ENCODE data around the gene USF2.
A peak's percentile ranks its signal among the peaks of the same experiment; 100 is the strongest.

The USF2 gene

GRCh38 chr19:35228177-35228930 is 40.4 kb upstream of the USF2 start, which contains the start of gene FAM187B (continued):
- TF ChIP-seq ZBTB21 (tag by site-specific recombination; IDR thresholded peaks at IDR 0.05) (0 out of 2 replicates have a peak, but pooled peaks have one; percentile 48), ZNF18 (tag by site-specific recombination; IDR thresholded peaks at IDR 0.05) (no peak), ZNF324 (tag by site-specific recombination; IDR thresholded peaks at IDR 0.05) (no peak), ZNF362 (tag by site-specific recombination; IDR thresholded peaks at IDR 0.05) (no peak), ZNF521 (tag by site-specific recombination; IDR thresholded peaks at IDR 0.05) (no peak), ZNF223 (tag by site-specific recombination; IDR thresholded peaks at IDR 0.05) (no peak), ZNF169 (tag by site-specific recombination; IDR thresholded peaks at IDR 0.05) (no peak), ZNF645 (tag by site-specific recombination; IDR thresholded peaks at IDR 0.05) (no peak), ZBTB17 (tag by site-specific recombination; IDR thresholded peaks at IDR 0.05) (peak; percentile 18; the same call in 1 of the 2 replicates), ZNF211 (tag by site-specific recombination; IDR thresholded peaks at IDR 0.05; ENCODE audit: low read depth) (no peak), SCRT1 (tag by site-specific recombination; IDR thresholded peaks at IDR 0.05; ENCODE audit: borderline replicate concordance) (no peak), ZNF624 (tag by site-specific recombination; IDR thresholded peaks at IDR 0.05) (no peak), GLI2 (tag by site-specific recombination; IDR thresholded peaks at IDR 0.05; ENCODE audit: borderline replicate concordance, low read depth) (no peak), ZBTB8A (tag by site-specific recombination; IDR thresholded peaks at IDR 0.05) (no peak), ATF2 (tag by site-specific recombination; IDR thresholded peaks at IDR 0.05; ENCODE audit: low read depth) (0 out of 2 replicates have a peak, but pooled peaks have one; percentile 29), ZNF629 (tag by site-specific recombination; IDR thresholded peaks at IDR 0.05) (peak; percentile 53; the same call in 1 of the 2 replicates), PRDM4 (tag by site-specific recombination; IDR thresholded peaks at IDR 0.05) (no peak), TRIM28 (IDR thresholded peaks at IDR 0.05; ENCODE audit: borderline replicate concordance, low read length) (no peak), ZNF701 (tag by site-specific recombination; IDR thresholded peaks at IDR 0.05) (no peak), TSHZ1 (tag by site-specific recombination; IDR thresholded peaks at IDR 0.05; ENCODE audit: borderline replicate concordance) (no peak), HOXA7 (CRISPR knock-in tag; IDR thresholded peaks at IDR 0.05; ENCODE audit: borderline replicate concordance) (no peak), ZNF747 (tag by site-specific recombination; IDR thresholded peaks at IDR 0.05) (no peak), ZNF175 (tag by site-specific recombination; IDR thresholded peaks at IDR 0.05) (no peak), ZNF2 (tag by site-specific recombination; IDR thresholded peaks at IDR 0.05) (no peak), ZNF792 (tag by site-specific recombination; IDR thresholded peaks at IDR 0.05) (no peak), ZNF239 (tag by site-specific recombination; IDR thresholded peaks at IDR 0.05) (no peak), MZF1 (tag by site-specific recombination; IDR thresholded peaks at IDR 0.05; ENCODE audit: borderline replicate concordance) (no peak)

Measured in HEK293 (cell line).